Endothelial cell of umbilical vein (primary cell): ENCODE data around the gene RASGRF1.

ENCODE experiments used
- CTCF ChIP-seq, 2 donors: IDR thresholded peaks; 1 replicate in 1 of 2; 2 replicates in 1 of 2; pipeline ENCODE4 v1.5.1; 2011; ENCODE audit warnings: low read length in 2 of 2, mild to moderate bottlenecking in 2 of 2, moderate library complexity in 2 of 2, control low read depth in 1 of 2, inconsistent platforms in 1 of 2, low read depth in 1 of 2; ENCODE audit not compliant: insufficient read depth in 1 of 2; ENCODE audit errors: extremely low read depth in 1 of 2
- POLR2AphosphoS5 ChIP-seq: IDR thresholded peaks from 2 replicates; pipeline ENCODE4 v1.6.1; 2012; ENCODE audit warnings: low read depth, mild to moderate bottlenecking, control low read depth, low read length, moderate library complexity; ENCODE audit not compliant: insufficient read depth

GRCh38 chr15:79032656-79033055, 57.9 kb downstream of the RASGRF1 start:
- TF ChIP-seq CTCF (IDR thresholded peaks at IDR 0.05; ENCODE audit: extremely low read depth in 1 of 2, insufficient read depth in 1 of 2, low read depth in 1 of 2, low read length in 2 of 2) (no peak), POLR2AphosphoS5 (no peak)
